ENCODE data around the gene GOLGA8M.
"Not testable (repeated sequence)": the region's sequence is repeated elsewhere in the genome, so short reads cannot be mapped to it uniquely, and the experiment has no call there.

The GOLGA8M gene

DNA sequence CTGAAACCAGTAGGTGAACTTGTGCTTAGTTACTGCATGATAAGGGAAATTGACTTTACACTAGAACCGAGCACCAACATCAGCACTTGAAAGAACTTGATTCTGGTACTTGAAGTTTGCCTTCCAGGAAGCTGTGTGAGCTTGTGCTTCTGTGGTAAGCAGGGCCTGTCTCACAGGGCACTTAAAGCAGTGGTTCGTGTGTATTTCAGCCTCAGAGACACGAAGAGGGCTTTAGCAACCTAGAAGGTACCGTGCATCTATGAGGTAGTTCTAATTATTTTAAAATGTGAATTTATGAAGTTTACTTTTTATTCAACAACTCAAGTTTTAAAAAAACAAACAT is 56.2 kb downstream of the GOLGA8M start:
- not testable (repeated sequence) for DNase-seq (ENCODE audit: low spot score)

DNA sequence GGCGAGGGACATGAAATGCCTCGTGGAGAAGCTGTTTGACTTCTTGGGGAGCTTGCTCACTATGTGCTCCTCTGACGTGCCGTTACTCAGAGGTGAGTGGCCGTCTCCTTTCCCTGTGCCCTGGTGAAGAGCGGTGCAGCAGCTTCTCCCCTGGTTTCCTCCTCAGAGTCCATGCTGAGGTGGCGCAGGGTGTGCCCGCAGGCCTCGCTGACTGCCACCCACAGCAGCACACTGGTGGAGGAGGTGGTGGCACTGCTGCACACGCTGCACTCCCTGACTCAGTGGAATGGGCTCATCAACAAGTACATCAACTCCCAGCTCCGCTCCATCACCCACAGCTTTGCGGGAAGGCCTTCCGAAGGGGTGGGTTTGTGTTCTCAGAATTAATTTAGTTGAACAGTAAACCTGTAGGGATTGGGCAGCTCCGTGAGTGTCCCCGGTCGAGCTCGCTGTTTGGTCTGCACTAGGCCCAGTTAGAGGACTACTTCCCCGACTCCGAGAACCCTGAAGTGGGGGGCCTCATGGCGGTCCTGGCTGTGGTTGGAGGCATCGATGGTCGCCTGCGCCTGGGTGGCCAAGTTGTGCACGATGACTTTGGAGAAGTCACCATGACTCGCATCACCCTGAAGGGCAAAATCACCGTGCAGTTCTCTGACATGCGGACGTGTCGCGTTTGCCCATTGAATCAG is 56.7 kb downstream of the GOLGA8M start:
- DNase-seq (ENCODE audit: low spot score), result not testable (repeated sequence)

DNA sequence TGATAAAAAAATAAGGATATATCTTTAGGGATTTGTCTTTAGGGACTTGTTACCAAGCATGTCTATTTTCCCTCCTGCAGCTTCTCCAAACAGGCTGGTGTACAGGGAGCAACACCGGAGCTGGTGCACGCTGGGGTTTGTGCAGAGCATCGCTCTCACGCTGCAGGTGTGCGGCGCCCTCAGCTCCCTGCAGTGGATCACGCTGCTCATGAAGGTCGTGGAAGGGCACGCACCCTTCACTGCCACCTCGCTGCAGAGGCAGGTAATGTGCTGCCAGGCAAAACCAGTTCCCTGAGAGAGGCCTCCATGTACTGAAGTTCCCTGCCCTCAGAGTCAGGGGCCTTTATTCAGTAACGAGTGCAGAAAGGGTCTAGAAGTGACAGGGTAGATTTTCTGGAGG is 58.0 kb downstream of the GOLGA8M start:
- not testable (repeated sequence) for DNase-seq (ENCODE audit: low spot score)

DNA sequence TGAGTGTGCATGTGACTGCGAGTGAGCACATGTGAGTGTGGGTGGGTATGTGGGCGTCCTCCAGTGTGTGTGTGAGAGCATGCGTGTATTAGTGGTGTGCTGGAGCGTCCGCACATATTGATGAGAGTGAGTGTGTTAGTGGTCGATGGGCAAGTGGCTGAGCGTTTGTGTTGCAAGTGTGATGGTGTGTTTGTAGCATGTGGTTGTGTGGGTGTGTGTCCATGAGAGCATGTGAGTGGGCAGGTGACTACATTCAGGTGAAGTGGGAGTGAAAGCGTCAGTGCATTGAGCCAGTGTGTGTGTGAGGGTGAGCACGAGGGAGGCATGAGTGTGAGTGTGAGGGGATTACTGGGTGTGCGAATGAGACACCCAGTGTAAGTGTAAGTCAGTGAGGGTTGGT is 59.7 kb downstream of the GOLGA8M start:
- not testable (repeated sequence) for DNase-seq (ENCODE audit: low spot score)
